Fibroblast of villous mesenchyme (primary cell): Measurements from ENCODE around the gene DPAGT1. TPM values are rescaled to one million over a fixed set of nuclear protein-coding genes. Genes with fewer than 3 reads are reported as not detected.
"Not testable (repeated sequence)": the region's sequence is repeated elsewhere in the genome, so short reads cannot be mapped to it uniquely, and the experiment has no call there.

Experiments
- DNase-seq: peaks from one replicate; pipeline ENCODE4 v3.0.0-alpha.2; 2010; ENCODE audit warnings: low read depth
- H3K4me3 ChIP-seq: 2 replicates; pipeline ENCODE4 v1.5.1; 2011; ENCODE audit warnings: low read depth, mild to moderate bottlenecking, low read length
- total RNA-seq: library from RNA; depleted of rRNA; stranded (reverse); fragments of >200 nt; gene quantifications from 2 replicates; pipeline ENCODE4 v1.2.3, GENCODE V29; 2012
- TF ChIP-seq, protein P1 (sequence below): IDR thresholded peaks from 2 replicates; pipeline ENCODE4 v1.5.1; 2012; ENCODE audit warnings: low read depth, mild to moderate bottlenecking, low read length; ENCODE audit not compliant: insufficient read depth

The DPAGT1 gene
- total RNA-seq, 1 donor: 29.4 TPM

DNA sequence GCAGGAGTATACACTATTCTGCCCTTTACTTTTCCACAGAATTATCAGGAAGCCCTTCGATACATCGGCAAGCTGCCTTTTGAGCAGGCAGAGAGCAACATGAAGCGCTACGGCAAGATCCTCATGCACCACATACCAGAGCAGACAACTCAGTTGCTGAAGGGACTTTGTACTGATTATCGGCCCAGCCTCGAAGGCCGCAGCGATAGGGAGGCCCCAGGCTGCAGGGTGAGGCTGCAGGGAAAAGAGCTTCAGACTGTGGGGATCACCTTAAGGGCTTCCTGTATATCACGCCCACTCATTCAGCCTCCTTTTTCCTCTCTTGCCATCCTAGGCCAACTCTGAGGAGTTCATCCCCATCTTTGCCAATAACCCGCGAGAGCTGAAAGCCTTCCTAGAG is 23.8 kb downstream of the DPAGT1 start:
- no peak overlapping the region for H3K4me3 ChIP-seq
- TF ChIP-seq, protein P1, sequence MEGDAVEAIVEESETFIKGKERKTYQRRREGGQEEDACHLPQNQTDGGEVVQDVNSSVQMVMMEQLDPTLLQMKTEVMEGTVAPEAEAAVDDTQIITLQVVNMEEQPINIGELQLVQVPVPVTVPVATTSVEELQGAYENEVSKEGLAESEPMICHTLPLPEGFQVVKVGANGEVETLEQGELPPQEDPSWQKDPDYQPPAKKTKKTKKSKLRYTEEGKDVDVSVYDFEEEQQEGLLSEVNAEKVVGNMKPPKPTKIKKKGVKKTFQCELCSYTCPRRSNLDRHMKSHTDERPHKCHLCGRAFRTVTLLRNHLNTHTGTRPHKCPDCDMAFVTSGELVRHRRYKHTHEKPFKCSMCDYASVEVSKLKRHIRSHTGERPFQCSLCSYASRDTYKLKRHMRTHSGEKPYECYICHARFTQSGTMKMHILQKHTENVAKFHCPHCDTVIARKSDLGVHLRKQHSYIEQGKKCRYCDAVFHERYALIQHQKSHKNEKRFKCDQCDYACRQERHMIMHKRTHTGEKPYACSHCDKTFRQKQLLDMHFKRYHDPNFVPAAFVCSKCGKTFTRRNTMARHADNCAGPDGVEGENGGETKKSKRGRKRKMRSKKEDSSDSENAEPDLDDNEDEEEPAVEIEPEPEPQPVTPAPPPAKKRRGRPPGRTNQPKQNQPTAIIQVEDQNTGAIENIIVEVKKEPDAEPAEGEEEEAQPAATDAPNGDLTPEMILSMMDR: no peak
- no peak for DNase-seq

DNA sequence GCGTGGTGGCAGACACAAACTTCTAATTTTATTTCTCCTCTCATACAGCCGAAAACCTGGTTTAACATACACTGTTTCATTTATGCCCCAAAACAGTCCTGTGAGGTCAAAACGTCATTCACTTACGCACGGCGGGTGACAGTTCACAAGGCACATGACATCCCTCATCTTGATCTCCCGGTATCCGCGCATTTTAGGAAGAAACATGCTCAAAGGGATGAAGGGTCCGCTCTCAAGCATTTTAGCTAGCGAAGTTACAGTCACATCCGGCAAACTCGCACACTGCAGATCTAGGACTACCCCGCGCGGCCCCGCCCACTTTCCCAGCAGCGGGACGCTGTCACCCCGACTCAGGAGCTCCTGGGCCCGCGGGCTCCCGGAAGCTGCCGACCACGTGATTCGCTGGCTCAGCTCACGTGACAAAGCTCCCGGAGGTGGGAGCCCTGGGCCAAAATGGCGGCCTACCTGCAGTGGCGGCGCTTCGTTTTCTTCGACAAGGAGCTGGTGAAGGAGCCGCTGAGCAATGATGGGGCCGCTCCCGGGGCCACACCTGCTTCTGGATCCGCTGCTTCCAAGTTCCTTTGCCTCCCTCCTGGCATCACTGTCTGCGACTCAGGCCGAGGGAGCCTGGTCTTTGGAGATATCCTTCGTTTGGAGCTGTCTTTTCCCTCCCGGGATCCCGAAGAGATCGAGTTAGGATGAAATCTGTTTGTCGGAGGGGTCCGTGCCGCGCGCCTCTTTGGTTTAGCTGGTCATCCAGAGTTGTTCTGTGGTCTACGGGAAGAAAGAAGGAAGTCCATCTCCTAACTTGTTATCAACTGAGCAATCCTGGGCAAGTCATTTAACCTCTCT is 34.1 kb downstream of the DPAGT1 start, which contains the start of gene VPS11:
TSS of gene VPS11 (plus strand) at position 448 of the 852 bp plus-strand sequence. CDS start at position 454, 6 bp downstream.
- TF ChIP-seq, protein P1: no peak
- H3K4me3 ChIP-seq: peak within 1 kb of the TSS; percentile 98
- peak; percentile 97 for DNase-seq

DNA sequence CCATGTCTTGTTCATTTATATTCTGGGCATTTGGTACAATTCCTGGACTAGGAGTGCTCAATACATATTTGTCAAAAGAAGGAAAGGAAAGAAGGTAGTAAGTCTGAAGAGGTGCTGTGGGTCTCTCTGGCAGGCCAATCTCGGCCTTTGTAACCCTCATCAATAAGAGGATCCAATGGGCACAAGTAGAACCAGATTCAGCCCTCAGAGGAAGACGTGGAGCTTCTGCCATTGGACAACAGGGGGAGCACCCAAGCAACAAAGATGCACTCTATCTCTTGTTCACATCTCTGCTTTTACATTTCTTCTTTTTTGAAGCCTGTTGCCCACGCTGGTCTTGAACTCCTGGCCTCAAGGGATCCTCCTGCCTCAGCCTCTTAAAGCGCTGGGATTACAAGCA is 36.3 kb downstream of the DPAGT1 start:
- TF ChIP-seq, protein P1: peak; percentile 60
- H3K4me3 ChIP-seq: no peak overlapping the region
- peak; percentile 47 for DNase-seq

DNA sequence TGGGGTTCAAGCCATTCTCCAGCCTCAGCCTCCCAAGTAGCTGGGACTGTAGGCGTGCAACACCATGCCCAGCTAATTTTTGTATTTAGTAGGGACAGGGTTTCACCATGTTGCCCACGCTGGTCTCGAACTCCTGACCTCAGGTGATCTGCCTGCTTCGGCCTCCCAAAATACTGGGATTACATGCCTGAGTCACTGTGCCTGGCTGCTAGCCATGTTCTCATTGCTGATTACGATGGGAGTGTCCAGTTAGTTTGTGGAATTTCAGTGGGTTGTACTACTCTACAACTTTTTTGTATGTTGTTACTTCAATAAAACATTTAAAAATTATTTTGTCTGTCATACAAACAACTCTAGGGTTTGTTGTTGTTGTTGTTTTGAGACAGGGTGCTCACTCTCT is 38.9 kb downstream of the DPAGT1 start:
- peak; percentile 77 for DNase-seq
- no peak overlapping the region for H3K4me3 ChIP-seq
- TF ChIP-seq, protein P1: no peak

DNA sequence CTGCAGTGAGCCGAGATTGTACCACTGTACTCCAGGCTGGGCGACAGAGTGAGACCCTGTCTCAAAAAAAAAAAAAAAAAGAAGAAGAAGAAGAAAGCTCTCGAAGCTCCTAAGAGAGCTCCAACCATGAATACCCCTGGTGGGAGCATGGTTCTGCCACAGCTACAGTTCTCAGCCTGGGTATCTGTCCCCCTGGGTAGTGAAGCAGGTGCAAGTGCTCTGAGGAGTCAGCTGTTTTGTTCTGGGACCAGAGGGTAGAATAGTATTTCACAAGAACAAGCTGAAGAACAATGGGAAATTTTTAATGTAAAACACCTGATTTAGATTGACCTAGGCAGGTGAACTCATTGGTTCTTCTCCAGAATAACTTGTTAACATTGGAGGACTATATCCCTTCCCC is 40.4 kb downstream of the DPAGT1 start:
- TF ChIP-seq, protein P1: no peak
- no peak for DNase-seq
- no peak overlapping the region for H3K4me3 ChIP-seq

DNA sequence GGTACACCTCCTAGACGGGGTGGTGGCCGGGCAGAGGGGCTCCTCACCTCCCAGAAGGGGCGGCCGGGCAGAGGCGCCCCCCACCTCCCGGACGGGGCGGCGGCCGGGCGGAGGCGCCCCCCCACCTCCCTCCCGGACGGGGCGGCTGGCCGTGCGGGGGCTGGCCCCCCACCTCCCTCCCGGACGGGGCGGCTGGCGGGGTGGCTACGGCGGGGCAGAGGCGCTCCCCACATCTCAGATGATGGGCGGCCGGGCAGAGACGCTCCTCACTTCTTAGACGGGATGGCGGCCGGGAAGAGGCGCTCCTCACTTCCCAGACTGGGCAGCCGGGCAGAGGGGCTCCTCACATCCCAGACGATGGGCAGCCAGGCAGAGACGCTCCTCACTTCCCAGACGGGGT is 42.5 kb downstream of the DPAGT1 start:
- not testable (repeated sequence) for DNase-seq, H3K4me3 ChIP-seq

DNA sequence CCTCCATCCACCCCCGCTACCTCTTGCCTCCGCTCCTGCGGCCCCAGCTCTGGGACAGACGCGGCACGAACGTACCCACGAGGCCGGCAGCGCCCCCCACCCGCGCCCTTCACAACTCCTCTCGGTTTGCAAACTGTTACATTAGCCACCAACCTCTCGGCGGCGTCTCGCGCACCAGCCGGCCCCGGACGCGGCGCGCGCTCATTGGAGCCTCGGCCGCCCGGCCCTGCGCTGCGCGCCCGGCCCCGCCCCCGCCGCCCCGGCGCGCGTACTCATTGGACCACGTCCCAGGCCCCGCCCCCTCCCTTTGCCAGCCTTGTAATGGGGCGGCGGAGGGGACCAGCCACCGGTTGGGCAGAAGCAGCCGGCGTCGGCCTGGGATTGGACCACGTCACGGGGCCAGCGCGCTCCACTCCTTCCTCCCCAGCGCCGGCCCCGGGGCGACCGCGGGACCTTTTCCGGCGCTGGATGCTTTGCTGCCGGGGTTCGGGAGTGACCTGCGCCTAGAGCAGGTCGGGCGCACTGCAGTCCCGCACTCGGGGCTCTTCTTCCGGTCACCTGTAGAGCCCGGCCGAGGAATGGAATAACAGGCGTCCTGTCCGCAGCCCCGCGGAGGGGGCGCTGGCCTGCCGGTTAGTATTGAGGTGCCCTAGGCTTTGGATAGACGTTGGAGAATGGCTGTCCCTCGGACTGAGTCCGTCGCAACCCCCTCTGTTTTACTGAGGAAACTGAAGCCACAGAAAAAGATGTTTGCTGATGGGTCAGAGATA is 44.5 kb downstream of the DPAGT1 start, which contains the start of gene HYOU1:
TSS of gene HYOU1 (minus strand) at position 206 of the 770 bp plus-strand sequence. CDS start 1,045 bp downstream, outside the sequence.
- peak; percentile 97 for DNase-seq
- TF ChIP-seq, protein P1: peak; percentile 29

More for the DNA sequence above, 44.5 kb downstream of the DPAGT1 start, which contains the start of gene HYOU1:
- peak within 1 kb of the TSS; percentile 84 for H3K4me3 ChIP-seq
